GM21825 (cell line): Measurements from ENCODE around the gene DYNLT5.
A peak's percentile ranks its signal among the peaks of the same experiment; 100 is the strongest.
"Not testable (repeated sequence)": the region's sequence is repeated elsewhere in the genome, so short reads cannot be mapped to it uniquely, and the experiment has no call there.

Source experiments
- ATAC-seq: cut with Tn5 transposase; IDR thresholded peaks from one replicate; pipeline ENCODE4 v1.9.1; 2021; ENCODE audit warnings: mild to moderate bottlenecking, moderate library complexity; ENCODE audit not compliant: unreplicated experiment

The DYNLT5 gene

GRCh38 chr1:66752000-66752592, at the start of gene DYNLT5:
Gene DYNLT5 (plus strand): TSS chr1:66752459. CDS start chr1:66754659, 2,200 bp downstream.
- ATAC-seq, result no peak

GRCh38 chr1:66704177-66704875, 47.9 kb upstream of the DYNLT5 start:
- ATAC-seq, result no peak

GRCh38 chr1:66705110-66705509, 47.1 kb upstream of the DYNLT5 start:
- ATAC-seq, result no peak

GRCh38 chr1:66711420-66711819, 40.8 kb upstream of the DYNLT5 start:
- ATAC-seq, result no peak

GRCh38 chr1:66712839-66713238, 39.4 kb upstream of the DYNLT5 start:
- ATAC-seq, result no peak

- ATAC-seq, result no peak
These were observed 28.3 kb upstream of the DYNLT5 start for GRCh38 chr1:66723985-66724384.

GRCh38 chr1:66725885-66726665, 26.2 kb upstream of the DYNLT5 start:
- peak; percentile 84 for ATAC-seq

DNA sequence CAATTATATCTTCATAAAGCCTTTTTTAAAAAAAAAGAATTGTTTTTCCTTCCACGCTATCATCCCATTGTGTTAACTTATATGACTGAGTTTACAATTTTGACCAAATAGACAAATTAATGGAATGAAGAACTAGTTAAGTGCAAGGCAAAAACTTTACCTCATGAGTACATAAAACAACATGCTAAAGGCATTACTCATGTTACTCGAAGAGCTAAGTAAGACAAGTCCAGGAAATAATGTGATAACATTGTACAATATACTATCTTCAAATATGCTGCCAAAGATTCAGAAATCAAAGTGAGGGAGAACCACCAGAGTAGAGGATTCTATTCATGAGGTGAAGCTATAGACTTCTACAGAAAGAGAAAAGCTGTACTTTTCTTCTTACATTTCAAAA, 24.2 kb upstream of the DYNLT5 start:
- no peak for ATAC-seq

- not testable (repeated sequence) for ATAC-seq
These were observed 23.5 kb upstream of the DYNLT5 start for GRCh38 chr1:66728716-66729115.

DNA sequence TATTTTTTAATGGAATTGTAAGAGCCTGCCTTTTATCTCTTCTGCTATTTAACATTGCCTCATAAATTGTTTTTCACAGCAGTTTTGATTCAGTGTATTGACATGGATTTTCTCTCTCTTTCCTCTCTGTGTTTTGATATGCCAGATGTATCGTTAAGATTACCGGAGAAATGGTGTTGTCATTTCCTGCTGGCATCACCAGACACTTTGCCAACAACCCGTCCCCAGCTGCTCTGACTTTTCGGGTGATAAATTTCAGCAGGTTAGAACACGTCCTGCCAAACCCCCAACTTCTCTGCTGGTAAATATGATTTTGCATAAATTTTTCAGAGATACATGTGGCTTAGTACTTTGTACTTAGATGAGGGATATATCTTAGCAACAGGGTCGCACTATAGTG, 23.1 kb upstream of the DYNLT5 start:
- ATAC-seq, result no peak

GRCh38 chr1:66729523-66729922, 22.7 kb upstream of the DYNLT5 start:
- ATAC-seq, result no peak

- ATAC-seq, result no peak
These were observed 21.8 kb upstream of the DYNLT5 start for GRCh38 chr1:66730462-66730861.

DNA sequence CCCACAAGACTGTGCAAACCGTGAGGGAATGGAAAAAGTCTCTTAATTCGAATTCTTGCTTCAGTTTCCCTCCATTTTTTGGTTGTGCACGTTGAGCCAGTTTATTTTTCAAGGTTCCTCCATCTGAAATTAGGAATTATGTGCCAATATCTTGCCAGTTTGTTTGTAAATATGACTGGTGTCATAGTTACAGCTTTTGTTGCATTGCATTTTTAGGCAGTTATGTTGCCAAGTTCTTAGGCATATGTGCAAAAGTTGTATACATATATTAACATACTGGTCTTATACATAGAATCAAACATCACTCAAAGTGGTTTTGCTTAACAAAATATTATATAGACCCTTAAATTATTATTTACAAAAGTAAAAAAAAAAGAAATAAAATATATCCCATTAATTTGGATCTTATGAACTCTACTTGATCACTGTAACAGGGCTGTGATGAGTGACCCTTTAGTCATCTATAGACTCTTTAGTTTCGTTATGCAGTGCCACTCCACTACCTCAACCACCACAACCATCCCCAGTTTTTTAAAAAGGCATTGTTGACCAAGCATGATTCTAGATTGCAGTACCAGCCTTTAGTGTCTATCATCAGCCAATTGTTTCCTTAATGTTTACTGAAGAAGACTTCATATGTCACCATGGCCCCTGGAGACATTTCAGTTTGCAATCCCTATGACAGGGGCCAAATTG, 20.9 kb upstream of the DYNLT5 start:
- no peak for ATAC-seq

DNA sequence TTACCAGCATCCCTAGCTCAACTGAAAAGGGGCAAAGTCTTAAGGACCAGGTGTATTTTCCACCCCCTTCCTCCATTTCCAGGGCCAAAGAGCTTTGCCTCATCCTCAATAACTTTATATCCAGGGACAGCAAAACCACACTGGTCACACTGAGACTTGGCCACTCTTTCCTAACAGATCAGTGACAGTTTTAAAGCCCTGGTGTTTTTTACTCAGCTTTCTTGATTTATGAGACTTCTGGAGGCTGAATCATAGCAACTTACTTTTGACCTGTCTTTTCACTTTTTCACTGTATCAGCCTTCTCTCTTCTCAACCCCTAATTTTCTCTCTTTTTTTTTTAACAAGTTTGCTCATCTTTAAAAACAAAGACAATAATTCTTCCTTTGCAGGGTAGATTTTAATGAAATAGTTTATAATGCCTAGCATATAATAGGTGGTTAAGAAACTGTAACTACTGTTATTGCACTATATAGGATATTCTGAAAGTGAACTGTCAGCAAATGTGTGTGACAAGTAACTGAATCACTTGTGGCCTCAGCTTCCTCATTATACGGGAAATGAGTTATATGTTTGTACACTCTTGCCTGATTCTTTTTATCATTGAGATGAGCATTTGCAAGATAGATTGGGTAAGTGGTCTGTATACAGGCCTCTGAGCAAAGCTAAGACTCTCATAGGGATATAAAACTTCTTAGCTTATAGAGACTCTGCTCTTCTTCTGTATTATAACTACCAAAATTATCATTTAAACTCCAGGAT, 19.7 kb upstream of the DYNLT5 start:
- ATAC-seq, result peak; percentile 71

GRCh38 chr1:66733348-66734017, 18.8 kb upstream of the DYNLT5 start:
- no peak for ATAC-seq

- ATAC-seq, result not testable (repeated sequence)
These were observed 17.7 kb upstream of the DYNLT5 start for GRCh38 chr1:66734531-66734930.

GRCh38 chr1:66737836-66738235, 14.4 kb upstream of the DYNLT5 start:
- ATAC-seq, result no peak

DNA sequence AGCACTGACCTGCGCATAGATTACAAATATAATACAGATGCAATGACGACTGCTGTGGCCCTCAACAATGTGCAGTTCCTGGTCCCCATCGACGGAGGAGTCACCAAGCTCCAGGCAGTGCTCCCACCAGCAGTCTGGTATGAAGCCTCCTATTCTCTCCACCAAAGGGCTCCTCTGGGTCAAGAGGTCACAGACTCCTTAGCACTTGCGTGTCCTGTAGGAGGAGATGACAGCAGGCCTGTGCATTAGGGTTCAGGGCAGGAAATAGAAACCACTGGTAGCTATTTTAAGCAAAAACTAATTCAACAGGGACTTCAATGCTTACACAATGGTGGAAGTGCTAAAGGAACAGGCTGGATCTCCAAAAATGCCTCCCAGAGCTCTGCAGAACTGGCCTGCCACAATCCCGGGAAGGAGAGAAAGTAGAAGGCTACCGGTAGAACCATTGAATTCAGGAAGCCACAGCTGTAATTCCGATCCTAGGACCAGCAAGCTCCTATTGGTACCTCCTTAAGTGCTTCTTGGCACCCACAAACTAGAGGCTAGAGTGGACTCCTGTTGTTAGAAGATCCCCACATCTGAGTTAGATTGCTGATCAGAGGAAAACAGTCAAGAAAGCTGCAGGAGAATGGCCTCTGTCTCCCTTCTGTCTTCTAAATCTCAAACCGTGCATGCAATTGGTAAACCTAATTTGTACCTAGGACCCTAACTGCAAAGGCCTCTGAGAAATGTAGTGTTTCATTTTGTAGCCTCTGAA, 12.7 kb upstream of the DYNLT5 start:
- peak; percentile 85 for ATAC-seq

DNA sequence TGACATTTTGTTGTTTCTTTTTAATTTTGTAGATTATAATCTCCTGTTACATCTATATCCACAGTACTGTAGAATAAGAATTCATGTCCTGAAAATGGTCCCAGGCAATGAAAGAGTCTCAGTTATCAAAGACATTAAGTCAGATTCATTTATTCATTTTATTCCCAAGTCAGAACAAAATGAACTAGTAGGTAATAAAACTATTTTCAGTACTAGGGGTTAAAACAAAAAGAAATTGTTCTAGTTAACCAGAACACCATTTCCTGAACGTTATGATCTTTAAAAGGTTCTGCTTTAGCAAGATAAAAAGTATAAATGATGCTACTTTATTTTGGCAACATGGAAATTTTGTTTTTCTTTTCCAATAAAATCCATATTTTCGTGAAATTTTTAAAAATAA, 6.8 kb upstream of the DYNLT5 start:
- no peak for ATAC-seq
